Activated CD8-positive, alpha-beta memory T cell treated with anti-CD3 and anti-CD28 coated beads, Interleukin-2, amount 50 U/mL, for 1 hour (primary cell): ENCODE results near the gene IL1RAPL1.

ENCODE experiments used
- DNase-seq: peaks from one replicate; pipeline ENCODE4 v3.0.0-alpha.2; 2020; ENCODE audit errors: extremely low read depth

The IL1RAPL1 gene

GRCh38 chrX:29530501-29530900, 943.3 kb downstream of the IL1RAPL1 start:
- no peak for DNase-seq

- DNase-seq, result no peak
Measured at GRCh38 chrX:29531336-29531735, 944.1 kb downstream of the IL1RAPL1 start.

DNA sequence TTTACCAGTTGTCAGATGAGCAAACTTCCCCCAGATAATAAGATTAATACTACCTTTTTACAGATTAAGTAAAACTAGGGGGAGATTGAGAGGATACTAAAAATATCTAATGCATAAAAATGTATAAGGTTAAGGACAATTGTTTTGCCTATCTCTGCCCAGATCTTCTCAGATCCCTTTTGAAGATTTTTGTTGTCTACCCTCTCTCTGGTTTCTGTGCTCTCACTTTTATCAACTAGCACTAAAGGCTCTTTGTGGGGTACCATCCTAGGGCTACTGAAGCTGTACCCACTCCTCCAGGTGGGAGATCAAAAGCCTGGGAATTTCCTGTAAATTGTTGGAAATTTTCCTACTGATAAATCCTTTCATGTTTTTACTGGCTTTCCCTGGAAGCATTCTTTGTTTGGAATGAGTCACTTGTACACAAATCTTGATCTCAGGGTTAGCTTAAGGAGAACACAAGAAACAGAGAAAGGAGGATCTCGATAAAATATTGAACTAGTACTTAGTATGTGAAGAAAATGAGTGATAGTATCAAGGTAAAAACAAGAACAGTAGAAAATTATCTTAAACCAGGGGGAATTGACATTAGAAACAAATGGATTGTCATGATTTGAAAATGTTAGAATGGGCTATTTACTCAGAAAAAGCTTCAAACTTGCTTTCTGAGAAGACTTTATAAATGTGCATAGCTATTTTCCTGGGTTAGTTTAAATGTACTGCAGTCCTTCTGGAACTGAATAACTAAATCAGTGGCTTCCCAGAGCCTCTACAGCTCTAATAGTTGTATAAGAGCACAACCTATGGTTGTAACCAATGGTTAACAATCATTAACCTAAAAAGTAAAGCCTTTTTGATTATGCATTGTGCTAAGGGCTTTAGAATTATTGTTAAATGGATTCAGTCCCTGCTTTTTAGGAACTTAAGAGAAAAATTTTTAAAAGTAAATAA, 948.2 kb downstream of the IL1RAPL1 start:
- no peak for DNase-seq

GRCh38 chrX:29541038-29541437, 953.8 kb downstream of the IL1RAPL1 start:
- no peak for DNase-seq

DNA sequence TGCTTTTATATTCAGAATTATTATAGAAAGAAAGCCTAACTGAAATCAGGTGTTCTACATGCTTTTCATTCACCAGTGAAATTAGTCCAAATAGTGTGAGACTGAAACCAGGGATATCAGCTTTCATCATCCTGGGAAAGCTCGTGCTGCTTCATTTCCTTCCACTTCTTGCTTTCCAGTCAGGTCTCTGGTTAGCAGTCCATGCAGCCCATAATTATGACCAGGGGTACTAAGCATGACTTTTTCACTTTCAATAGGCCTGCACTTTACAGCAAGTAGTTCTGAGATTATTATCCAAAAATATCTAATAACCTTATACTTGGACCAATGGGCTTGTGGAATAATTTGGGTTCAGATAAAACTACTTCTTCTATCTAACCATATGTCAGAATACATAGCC, 954.9 kb downstream of the IL1RAPL1 start:
- DNase-seq, result no peak

GRCh38 chrX:29545878-29546277, 958.6 kb downstream of the IL1RAPL1 start:
- no peak for DNase-seq

DNA sequence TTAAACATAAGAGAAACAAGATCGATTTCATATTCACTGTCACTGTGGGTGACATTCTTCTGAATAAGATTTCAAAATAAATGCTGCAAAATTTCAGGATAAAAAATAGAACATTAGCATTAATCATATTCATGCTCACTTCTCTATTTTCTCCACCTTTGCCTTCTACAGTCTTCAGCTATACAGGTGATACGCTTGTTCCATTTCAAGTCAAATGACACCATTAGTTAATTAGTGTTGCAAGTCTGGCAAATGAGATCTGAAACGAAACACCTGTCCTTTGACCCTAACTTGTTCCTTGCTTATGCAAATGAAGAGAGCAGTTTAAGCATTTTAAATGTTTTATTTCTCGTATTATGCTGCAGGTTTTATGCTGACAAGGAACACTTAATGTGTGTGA, 960.6 kb downstream of the IL1RAPL1 start:
- no peak for DNase-seq

- DNase-seq, result no peak
Measured at GRCh38 chrX:29553542-29553941, 966.3 kb downstream of the IL1RAPL1 start.

- no peak for DNase-seq
Measured at GRCh38 chrX:29555465-29556091, 968.3 kb downstream of the IL1RAPL1 start.

GRCh38 chrX:29560065-29560464, 972.8 kb downstream of the IL1RAPL1 start:
- DNase-seq, result no peak

- DNase-seq, result no peak
Measured at GRCh38 chrX:29561417-29561816, 974.2 kb downstream of the IL1RAPL1 start.

GRCh38 chrX:29580560-29580959, 993.3 kb downstream of the IL1RAPL1 start:
- no peak for DNase-seq

DNA sequence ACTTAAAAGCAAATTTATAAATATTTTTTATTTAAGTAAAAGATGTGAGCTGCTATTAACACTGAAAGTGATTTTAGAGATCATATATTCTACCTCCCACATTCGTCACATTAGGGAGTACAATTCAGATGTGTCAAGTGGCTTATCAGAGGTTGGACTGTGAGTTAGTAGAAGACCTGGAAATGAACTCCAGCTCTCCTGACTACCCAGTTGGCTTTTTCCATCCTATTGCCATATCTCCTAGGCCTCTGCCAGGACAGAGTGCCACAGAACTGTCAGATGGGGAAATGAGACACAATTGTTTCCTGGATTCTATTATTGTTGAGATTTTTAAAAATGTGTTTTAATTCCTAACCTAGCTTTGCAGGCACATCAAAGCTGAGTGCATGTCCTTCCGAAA, 994.0 kb downstream of the IL1RAPL1 start:
- no peak for DNase-seq

DNA sequence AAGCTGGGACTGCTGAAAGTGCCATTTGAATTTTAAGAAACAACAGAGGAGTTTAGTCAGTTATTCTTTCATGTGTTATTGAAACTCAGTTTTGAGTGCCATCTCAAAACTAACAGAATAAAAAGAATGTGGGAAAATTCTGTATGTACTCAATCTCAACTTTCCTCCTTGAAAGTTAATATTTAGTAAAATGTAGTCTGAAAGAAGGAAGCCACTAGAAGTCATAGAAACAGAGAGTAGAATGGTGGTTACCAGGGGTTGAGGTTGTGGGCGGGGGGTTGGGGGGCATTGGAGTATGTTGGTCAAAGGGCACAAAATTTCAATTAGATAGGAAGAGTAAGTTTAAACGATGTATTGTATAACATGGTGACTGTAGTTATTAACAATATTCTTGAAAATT, 999.9 kb downstream of the IL1RAPL1 start:
- DNase-seq, result no peak

- no peak for DNase-seq
Measured at GRCh38 chrX:29590921-29591320, 1003.7 kb downstream of the IL1RAPL1 start.

DNA sequence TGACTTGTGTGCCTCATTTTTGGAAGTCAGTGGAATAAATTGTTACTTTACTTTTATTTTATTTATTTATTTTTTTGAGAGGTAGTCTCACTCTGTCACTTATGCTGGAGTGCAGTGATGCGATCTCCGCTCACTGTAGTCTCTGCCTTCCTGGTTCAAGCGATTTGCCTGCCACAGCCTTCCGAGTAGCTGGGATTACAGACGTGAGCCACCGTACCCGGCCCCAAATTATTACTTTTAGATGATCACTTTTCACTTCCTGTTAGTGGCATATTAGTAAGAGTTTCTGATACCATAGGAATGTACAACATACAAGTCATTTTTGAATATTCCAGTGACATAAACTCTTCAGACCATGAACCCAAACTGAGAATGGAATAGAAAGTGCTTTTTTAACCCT, 1017.1 kb downstream of the IL1RAPL1 start:
- DNase-seq, result no peak

GRCh38 chrX:29617276-29617675, 1030.0 kb downstream of the IL1RAPL1 start:
- DNase-seq, result no peak

GRCh38 chrX:29617725-29618124, 1030.5 kb downstream of the IL1RAPL1 start:
- DNase-seq, result no peak

DNA sequence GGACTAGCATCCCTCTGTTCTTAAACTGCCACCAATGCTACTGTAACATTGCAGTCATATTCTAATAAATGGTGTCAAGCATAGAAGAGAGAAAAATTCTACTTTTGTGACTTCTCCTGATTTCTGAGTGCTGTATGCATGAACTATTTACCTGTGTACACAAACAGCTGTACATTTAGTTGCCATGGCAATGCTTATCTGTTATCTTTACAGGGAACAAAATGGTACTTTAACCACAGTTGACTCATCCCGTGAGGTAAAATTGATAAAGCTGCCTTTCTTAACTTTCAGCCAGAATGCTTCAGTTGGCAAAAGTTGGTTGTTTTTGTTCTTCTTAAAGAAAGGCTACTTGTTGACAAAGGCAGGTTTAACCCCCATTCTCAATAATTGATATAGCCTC, 1040.6 kb downstream of the IL1RAPL1 start:
- no peak for DNase-seq

GRCh38 chrX:29634516-29634915, 1047.3 kb downstream of the IL1RAPL1 start:
- DNase-seq, result no peak

DNA sequence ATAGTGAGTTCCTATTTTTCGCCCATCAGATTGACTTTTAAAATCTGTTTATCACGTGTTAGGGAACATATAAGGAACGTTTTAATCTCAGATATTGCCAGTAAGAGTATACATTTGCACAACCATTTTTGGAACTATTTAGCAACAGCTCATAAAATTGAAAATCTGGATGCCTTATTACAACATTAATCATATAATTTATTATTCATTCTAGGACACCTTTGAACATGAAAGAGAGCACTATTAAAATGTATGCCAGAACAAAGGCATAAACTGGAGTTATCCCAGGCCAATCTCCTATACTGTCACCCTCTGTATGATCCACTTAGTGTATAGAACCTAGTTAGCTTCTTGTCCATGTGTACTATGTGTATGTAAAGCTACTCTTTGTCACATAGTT, 1049.1 kb downstream of the IL1RAPL1 start:
- no peak for DNase-seq

DNA sequence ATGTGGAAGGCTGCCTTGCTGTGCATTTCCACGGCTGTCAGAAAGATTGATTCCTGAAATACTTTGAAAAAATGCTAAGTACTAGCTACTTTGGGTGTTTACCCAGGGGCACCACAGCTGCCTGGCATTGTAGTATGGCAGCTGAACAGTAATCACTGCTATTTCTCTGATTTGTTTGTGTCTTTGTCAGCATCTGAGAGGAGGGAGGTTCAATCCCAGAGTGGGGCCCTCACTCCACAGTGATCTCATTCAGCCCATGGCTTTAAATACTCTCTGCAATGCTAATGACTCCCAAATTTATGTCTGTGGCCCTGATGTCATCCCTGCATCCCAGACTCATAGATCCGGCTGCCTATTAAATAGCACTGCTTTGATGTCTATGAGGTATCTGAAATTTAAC, 1052.9 kb downstream of the IL1RAPL1 start:
- DNase-seq, result no peak

GRCh38 chrX:29641461-29641860, 1054.2 kb downstream of the IL1RAPL1 start:
- no peak for DNase-seq
